Measurements from ENCODE around the gene C2CD2.

The C2CD2 gene

GRCh38 chr21:41867313-41867712 is 86.5 kb downstream of the C2CD2 start:
- TF ChIP-seq GABPA (IDR thresholded peaks at IDR 0.05; ENCODE audit: low read depth) (no peak), POLR2AphosphoS5 (IDR thresholded peaks at IDR 0.05; ENCODE audit: low read depth) (no peak), SPI1 (IDR thresholded peaks at IDR 0.05; ENCODE audit: borderline replicate concordance, low read depth) (no peak), CTCF (IDR thresholded peaks at IDR 0.05; ENCODE audit: insufficient read depth, low read length) (no peak), REST (IDR thresholded peaks at IDR 0.05; ENCODE audit: insufficient replicate concordance, low read depth) (no peak)
- Histone ChIP-seq H3K27me3 (ENCODE audit: insufficient read depth, poor library complexity, severe bottlenecking) (no peaks in the 10 kb centered on the region), H3K4me3 (replicated peaks; ENCODE audit: insufficient read depth, low read length) (no peak overlapping the region), H3K27ac (replicated peaks) (no peak overlapping the region)
- no peak for DNase-seq (ENCODE audit: low read depth in 1 of 2, low spot score in 1 of 2)

GRCh38 chr21:41866274-41866809 is 87.5 kb downstream of the C2CD2 start:
- no peaks in the 10 kb centered on the region for H3K27me3 ChIP-seq (ENCODE audit: insufficient read depth, poor library complexity, severe bottlenecking)
- no peak overlapping the region for H3K4me3 ChIP-seq (replicated peaks; ENCODE audit: insufficient read depth, low read length)
- H3K27ac ChIP-seq (replicated peaks), result no peak overlapping the region
- DNase-seq (ENCODE audit: low read depth in 1 of 2, low spot score in 1 of 2), result no peak
- no peak for TF ChIP-seq REST (IDR thresholded peaks at IDR 0.05; ENCODE audit: insufficient replicate concordance, low read depth)
- no peak for TF ChIP-seq SPI1 (IDR thresholded peaks at IDR 0.05; ENCODE audit: borderline replicate concordance, low read depth)
- no peak for TF ChIP-seq POLR2AphosphoS5 (IDR thresholded peaks at IDR 0.05; ENCODE audit: low read depth)
- no peak for TF ChIP-seq CTCF (IDR thresholded peaks at IDR 0.05; ENCODE audit: insufficient read depth, low read length)
- TF ChIP-seq GABPA (IDR thresholded peaks at IDR 0.05; ENCODE audit: low read depth), result no peak

- no peak for DNase-seq (ENCODE audit: low read depth in 1 of 2, low spot score in 1 of 2)
- no peaks in the 10 kb centered on the region for H3K27me3 ChIP-seq (ENCODE audit: insufficient read depth, poor library complexity, severe bottlenecking)
- no peak overlapping the region for H3K27ac ChIP-seq (replicated peaks)
- no peak overlapping the region for H3K4me3 ChIP-seq (replicated peaks; ENCODE audit: insufficient read depth, low read length)
- TF ChIP-seq REST (IDR thresholded peaks at IDR 0.05; ENCODE audit: insufficient replicate concordance, low read depth) (no peak), CTCF (IDR thresholded peaks at IDR 0.05; ENCODE audit: insufficient read depth, low read length) (no peak), SPI1 (IDR thresholded peaks at IDR 0.05; ENCODE audit: borderline replicate concordance, low read depth) (no peak), POLR2AphosphoS5 (IDR thresholded peaks at IDR 0.05; ENCODE audit: low read depth) (no peak), GABPA (IDR thresholded peaks at IDR 0.05; ENCODE audit: low read depth) (no peak)
Measured at GRCh38 chr21:41865002-41865777, 88.6 kb downstream of the C2CD2 start.
